ENCODE measurements around the gene MEGF11.

The MEGF11 gene

GRCh38 chr15:66147440-66147839 lies 106.1 kb downstream of the MEGF11 start:
- Histone ChIP-seq H3K4me1 (ENCODE audit: control insufficient read depth, insufficient read depth, low read length) (no peaks in the 10 kb centered on the region), H3K4me2 (ENCODE audit: low read length) (no peak overlapping the region), H3K36me3 (ENCODE audit: insufficient read depth, low read length) (no peaks in the 10 kb centered on the region), H3K4me3 (ENCODE audit: low read length) (no peak overlapping the region), H3K9me3 (replicated peaks; ENCODE audit: low read length) (no peaks in the 10 kb centered on the region), H3K9ac (ENCODE audit: low read depth, low read length) (no peak overlapping the region), H3K27me3 (ENCODE audit: control insufficient read depth, insufficient read depth, low read length) (peaks cover 66% of the 10 kb centered on the region)

- Histone ChIP-seq H3K4me1 (ENCODE audit: control insufficient read depth, insufficient read depth, low read length) (no peaks in the 10 kb centered on the region), H3K27me3 (ENCODE audit: control insufficient read depth, insufficient read depth, low read length) (peaks cover 67% of the 10 kb centered on the region), H3K9ac (ENCODE audit: low read depth, low read length) (no peak overlapping the region), H3K4me2 (ENCODE audit: low read length) (no peak overlapping the region), H3K36me3 (ENCODE audit: insufficient read depth, low read length) (no peaks in the 10 kb centered on the region), H3K9me3 (replicated peaks; ENCODE audit: low read length) (no peaks in the 10 kb centered on the region), H3K4me3 (ENCODE audit: low read length) (no peak overlapping the region)
These were observed 107.8 kb downstream of the MEGF11 start for GRCh38 chr15:66145726-66146182.

GRCh38 chr15:66144978-66145725 lies 108.4 kb downstream of the MEGF11 start:
- no peak overlapping the region for H3K4me3 ChIP-seq (ENCODE audit: low read length)
- H3K4me1 ChIP-seq (ENCODE audit: control insufficient read depth, insufficient read depth, low read length), result no peaks in the 10 kb centered on the region
- H3K9ac ChIP-seq (ENCODE audit: low read depth, low read length), result no peak overlapping the region
- H3K4me2 ChIP-seq (ENCODE audit: low read length), result no peak overlapping the region
- H3K9me3 ChIP-seq (replicated peaks; ENCODE audit: low read length), result no peaks in the 10 kb centered on the region
- no peaks in the 10 kb centered on the region for H3K36me3 ChIP-seq (ENCODE audit: insufficient read depth, low read length)
- H3K27me3 ChIP-seq (ENCODE audit: control insufficient read depth, insufficient read depth, low read length), result peaks cover 62% of the 10 kb centered on the region

- H3K27me3 ChIP-seq (ENCODE audit: control insufficient read depth, insufficient read depth, low read length), result peaks cover 59% of the 10 kb centered on the region
- H3K4me3 ChIP-seq (ENCODE audit: low read length), result no peak overlapping the region
- no peaks in the 10 kb centered on the region for H3K4me1 ChIP-seq (ENCODE audit: control insufficient read depth, insufficient read depth, low read length)
- H3K9me3 ChIP-seq (replicated peaks; ENCODE audit: low read length), result no peaks in the 10 kb centered on the region
- no peaks in the 10 kb centered on the region for H3K36me3 ChIP-seq (ENCODE audit: insufficient read depth, low read length)
- H3K4me2 ChIP-seq (ENCODE audit: low read length), result no peak overlapping the region
- H3K9ac ChIP-seq (ENCODE audit: low read depth, low read length), result no peak overlapping the region
These were observed 111.3 kb downstream of the MEGF11 start for GRCh38 chr15:66142285-66142684.

- no peaks in the 10 kb centered on the region for H3K36me3 ChIP-seq (ENCODE audit: insufficient read depth, low read length)
- H3K4me3 ChIP-seq (ENCODE audit: low read length), result no peak overlapping the region
- H3K9ac ChIP-seq (ENCODE audit: low read depth, low read length), result no peak overlapping the region
- no peak overlapping the region for H3K4me2 ChIP-seq (ENCODE audit: low read length)
- H3K9me3 ChIP-seq (replicated peaks; ENCODE audit: low read length), result no peaks in the 10 kb centered on the region
- H3K4me1 ChIP-seq (ENCODE audit: control insufficient read depth, insufficient read depth, low read length), result no peaks in the 10 kb centered on the region
- H3K27me3 ChIP-seq (ENCODE audit: control insufficient read depth, insufficient read depth, low read length), result peaks cover 58% of the 10 kb centered on the region
These were observed 113.9 kb downstream of the MEGF11 start for GRCh38 chr15:66139591-66140207.

- H3K27me3 ChIP-seq (ENCODE audit: control insufficient read depth, insufficient read depth, low read length), result peaks cover 65% of the 10 kb centered on the region
- no peak overlapping the region for H3K4me2 ChIP-seq (ENCODE audit: low read length)
- no peaks in the 10 kb centered on the region for H3K9me3 ChIP-seq (replicated peaks; ENCODE audit: low read length)
- H3K4me3 ChIP-seq (ENCODE audit: low read length), result no peak overlapping the region
- no peak overlapping the region for H3K9ac ChIP-seq (ENCODE audit: low read depth, low read length)
- H3K4me1 ChIP-seq (ENCODE audit: control insufficient read depth, insufficient read depth, low read length), result no peaks in the 10 kb centered on the region
- no peaks in the 10 kb centered on the region for H3K36me3 ChIP-seq (ENCODE audit: insufficient read depth, low read length)
These were observed 114.5 kb downstream of the MEGF11 start for GRCh38 chr15:66138892-66139590.

- Histone ChIP-seq H3K9ac (ENCODE audit: low read depth, low read length) (no peak overlapping the region), H3K9me3 (replicated peaks; ENCODE audit: low read length) (no peaks in the 10 kb centered on the region), H3K36me3 (ENCODE audit: insufficient read depth, low read length) (no peaks in the 10 kb centered on the region), H3K4me2 (ENCODE audit: low read length) (no peak overlapping the region), H3K27me3 (ENCODE audit: control insufficient read depth, insufficient read depth, low read length) (peaks cover 61% of the 10 kb centered on the region), H3K4me1 (ENCODE audit: control insufficient read depth, insufficient read depth, low read length) (no peaks in the 10 kb centered on the region), H3K4me3 (ENCODE audit: low read length) (no peak overlapping the region)
These were observed 115.3 kb downstream of the MEGF11 start for GRCh38 chr15:66138096-66138783.

GRCh38 chr15:66136948-66137347 lies 116.6 kb downstream of the MEGF11 start:
- no peak overlapping the region for H3K4me3 ChIP-seq (ENCODE audit: low read length)
- no peaks in the 10 kb centered on the region for H3K36me3 ChIP-seq (ENCODE audit: insufficient read depth, low read length)
- no peak overlapping the region for H3K4me2 ChIP-seq (ENCODE audit: low read length)
- no peaks in the 10 kb centered on the region for H3K4me1 ChIP-seq (ENCODE audit: control insufficient read depth, insufficient read depth, low read length)
- H3K9ac ChIP-seq (ENCODE audit: low read depth, low read length), result no peak overlapping the region
- peaks cover 54% of the 10 kb centered on the region for H3K27me3 ChIP-seq (ENCODE audit: control insufficient read depth, insufficient read depth, low read length)
- no peaks in the 10 kb centered on the region for H3K9me3 ChIP-seq (replicated peaks; ENCODE audit: low read length)

- Histone ChIP-seq H3K4me2 (ENCODE audit: low read length) (no peak overlapping the region), H3K27me3 (ENCODE audit: control insufficient read depth, insufficient read depth, low read length) (peaks cover 54% of the 10 kb centered on the region), H3K9ac (ENCODE audit: low read depth, low read length) (no peak overlapping the region), H3K9me3 (replicated peaks; ENCODE audit: low read length) (no peaks in the 10 kb centered on the region), H3K36me3 (ENCODE audit: insufficient read depth, low read length) (no peaks in the 10 kb centered on the region), H3K4me1 (ENCODE audit: control insufficient read depth, insufficient read depth, low read length) (no peaks in the 10 kb centered on the region), H3K4me3 (ENCODE audit: low read length) (no peak overlapping the region)
These were observed 117.9 kb downstream of the MEGF11 start for GRCh38 chr15:66135664-66136063.

GRCh38 chr15:66134284-66134683 lies 119.3 kb downstream of the MEGF11 start:
- Histone ChIP-seq H3K36me3 (ENCODE audit: insufficient read depth, low read length) (no peaks in the 10 kb centered on the region), H3K4me2 (ENCODE audit: low read length) (no peak overlapping the region), H3K27me3 (ENCODE audit: control insufficient read depth, insufficient read depth, low read length) (peaks cover 57% of the 10 kb centered on the region), H3K9ac (ENCODE audit: low read depth, low read length) (no peak overlapping the region), H3K4me1 (ENCODE audit: control insufficient read depth, insufficient read depth, low read length) (no peaks in the 10 kb centered on the region), H3K4me3 (ENCODE audit: low read length) (no peak overlapping the region), H3K9me3 (replicated peaks; ENCODE audit: low read length) (no peaks in the 10 kb centered on the region)

- H3K9me3 ChIP-seq (replicated peaks; ENCODE audit: low read length), result no peaks in the 10 kb centered on the region
- H3K4me2 ChIP-seq (ENCODE audit: low read length), result no peak overlapping the region
- H3K27me3 ChIP-seq (ENCODE audit: control insufficient read depth, insufficient read depth, low read length), result peaks cover 48% of the 10 kb centered on the region
- H3K4me1 ChIP-seq (ENCODE audit: control insufficient read depth, insufficient read depth, low read length), result no peaks in the 10 kb centered on the region
- H3K4me3 ChIP-seq (ENCODE audit: low read length), result no peak overlapping the region
- H3K9ac ChIP-seq (ENCODE audit: low read depth, low read length), result no peak overlapping the region
- H3K36me3 ChIP-seq (ENCODE audit: insufficient read depth, low read length), result no peaks in the 10 kb centered on the region
These were observed 120.2 kb downstream of the MEGF11 start for GRCh38 chr15:66133247-66133885.
